SK-N-SH (cell line): ENCODE results near the gene C10orf88. TPM values are rescaled to one million over a fixed set of nuclear protein-coding genes. Genes with fewer than 3 reads are reported as not detected.

Experiments used
- CTCF ChIA-PET: fragments of 300-600, 350-600 bp; formaldehyde crosslinking; extraction: SDS; loops from one replicate; lab custom pipeline; 2021; lab: Yijun Ruan, JAX
- POLR2A ChIA-PET: fragments of 350-600 bp; sonication (Branson Sonifier 250); formaldehyde crosslinking; extraction: SDS; loops from one replicate; lab custom pipeline; 2020; ENCODE audit warnings: antibody characterized with exemption, inconsistent platforms; lab: Yijun Ruan, JAX
- DNase-seq: peaks from one replicate; pipeline ENCODE4 v3.0.0; 2012
- H2AFZ ChIP-seq: fragments of 200-600 bp; sonication (generic); 2 replicates; pipeline ENCODE4 v1.8.1; 2016; ENCODE audit warnings: antibody characterized with exemption, mild to moderate bottlenecking, low read depth
- H3F3A ChIP-seq: fragments of 200-600 bp; sonication (generic); replicated peaks from 2 replicates; pipeline ENCODE3; 2016; ENCODE audit warnings: antibody characterized with exemption, mild to moderate bottlenecking; ENCODE audit not compliant: insufficient read depth
- H3K27ac ChIP-seq, 2 experiments: fragments of 200-500 bp in 1 of 2; fragments of 200-600 bp in 1 of 2; sonication (Bioruptor generic) in 1 of 2; sonication (generic), shearing (Covaris generic) in 1 of 2; 2 replicates each; pipeline versions ENCODE4 v1.5.1 to v1.6.1; 2014 to 2016; ENCODE audit warnings: low read depth in 2 of 2, inconsistent platforms in 1 of 2, low read length in 1 of 2, mild to moderate bottlenecking in 1 of 2, mixed read lengths in 1 of 2
- H3K27me3 ChIP-seq: fragments of 200-600 bp; sonication (generic), shearing (Covaris generic); 2 replicates; pipeline ENCODE4 v1.6.1; 2016; ENCODE audit warnings: mixed run types; ENCODE audit not compliant: insufficient read depth
- H3K36me3 ChIP-seq, 2 experiments: fragments of 200-500 bp in 1 of 2; fragments of 200-600 bp in 1 of 2; sonication (Bioruptor generic) in 1 of 2; sonication (generic) in 1 of 2; replicated peaks in 1 of 2; 2 replicates each; pipeline versions ENCODE3 to v1.5.1; 2014 to 2016; ENCODE audit warnings: low read length in 1 of 2, mild to moderate bottlenecking in 1 of 2; ENCODE audit not compliant: insufficient read depth in 2 of 2, control insufficient read depth in 1 of 2
- H3K4me1 ChIP-seq, 2 experiments: fragments of 200-500 bp in 1 of 2; fragments of 200-600 bp in 1 of 2; sonication (Bioruptor generic) in 1 of 2; sonication (generic), shearing (Covaris generic) in 1 of 2; 2 replicates each; pipeline versions ENCODE4 v1.5.1 to v1.6.1; 2014 to 2016; ENCODE audit warnings: low read depth in 1 of 2, low read length in 1 of 2, mixed run types in 1 of 2; ENCODE audit not compliant: insufficient read depth in 2 of 2, control insufficient read depth in 1 of 2
- H3K4me2 ChIP-seq: fragments of 200-600 bp; sonication (generic), shearing (Covaris generic); 2 replicates; pipeline ENCODE4 v1.6.1; 2017; ENCODE audit warnings: mixed run types
- H3K4me3 ChIP-seq, 2 experiments: fragments of 200-500 bp in 1 of 2; fragments of 200-600 bp in 1 of 2; sonication (Bioruptor generic) in 1 of 2; sonication (generic), shearing (Covaris generic) in 1 of 2; 2 replicates each; pipeline versions ENCODE4 v1.5.1 to v1.8.1; 2014 to 2016; ENCODE audit warnings: low read depth in 2 of 2, inconsistent platforms in 1 of 2, low read length in 1 of 2, mild to moderate bottlenecking in 1 of 2, mixed read lengths in 1 of 2, moderate library complexity in 1 of 2
- H3K79me2 ChIP-seq: fragments of 200-600 bp; sonication (generic); 2 replicates; pipeline ENCODE4 v1.8.1; 2017; ENCODE audit warnings: mild to moderate bottlenecking; ENCODE audit not compliant: insufficient read depth
- H3K9ac ChIP-seq: fragments of 200-600 bp; sonication (generic); 2 replicates; pipeline ENCODE4 v1.6.1; 2017; ENCODE audit warnings: mixed run types
- H3K9me2 ChIP-seq: fragments of 200-600 bp; sonication (generic); 2 replicates; pipeline ENCODE4 v1.6.1; 2017; ENCODE audit warnings: mixed run types
- H3K9me3 ChIP-seq: fragments of 200-600 bp; sonication (generic); 2 replicates; pipeline ENCODE4 v1.6.1; 2017; ENCODE audit warnings: mixed run types, mild to moderate bottlenecking, moderate library complexity
- H4K20me1 ChIP-seq: fragments of 200-600 bp; sonication (generic); 2 replicates; pipeline ENCODE4 v1.6.1; 2017; ENCODE audit warnings: mild to moderate bottlenecking, mixed run types; ENCODE audit not compliant: insufficient read depth
- CHD2 ChIP-seq: fragments of 150-350 bp; IDR thresholded peaks from 2 replicates; pipeline ENCODE4 v1.6.1; 2018; ENCODE audit warnings: low read length; ENCODE audit not compliant: partially characterized antibody
- EZH2phosphoT487 ChIP-seq: fragments of 200-600 bp; sonication (generic); IDR thresholded peaks from 2 replicates; pipeline ENCODE4 v1.6.1; 2017; ENCODE audit warnings: low read depth, mixed run types, mild to moderate bottlenecking, antibody characterized with exemption, moderate library complexity, borderline replicate concordance
- FOSL2 ChIP-seq: IDR thresholded peaks from 2 replicates; pipeline ENCODE4 v1.4.0; 2012; ENCODE audit warnings: low read depth, mild to moderate bottlenecking, moderate library complexity, borderline replicate concordance
- GATA2 ChIP-seq: sonication (generic); formaldehyde crosslinking; IDR thresholded peaks from 2 replicates; pipeline ENCODE4 v1.5.0; 2020; ENCODE audit warnings: mild to moderate bottlenecking, missing genetic modification reagents
- MXI1 ChIP-seq: IDR thresholded peaks from 2 replicates; pipeline ENCODE4 v1.6.1; 2012; ENCODE audit warnings: mild to moderate bottlenecking, low read depth, low read length, improper control_type of control experiment
- SIN3A ChIP-seq: IDR thresholded peaks from 2 replicates; pipeline ENCODE4 v1.6.1; 2012; ENCODE audit warnings: low read depth, mild to moderate bottlenecking, low read length, moderate library complexity, borderline replicate concordance
- TAF1 ChIP-seq: IDR thresholded peaks from 2 replicates; pipeline ENCODE4 v1.6.1; 2012; ENCODE audit warnings: low read depth, mild to moderate bottlenecking, low read length, moderate library complexity, borderline replicate concordance
- TCF12 ChIP-seq: IDR thresholded peaks from 2 replicates; pipeline ENCODE4 v1.4.0; 2012
- TEAD4 ChIP-seq: IDR thresholded peaks from 2 replicates; pipeline ENCODE4 v1.4.0; 2012; ENCODE audit warnings: mild to moderate bottlenecking, borderline replicate concordance; ENCODE audit not compliant: insufficient read depth
- YY1 ChIP-seq: IDR thresholded peaks from 2 replicates; pipeline ENCODE4 v1.4.0; 2012; ENCODE audit warnings: low read depth, mild to moderate bottlenecking
- WGBS: methylation state at CpG from one replicate; pipeline ENCODE4 v1.1.6; 2017; ENCODE audit warnings: low lambda C conversion rate; 5-methylcytosine and 5-hydroxymethylcytosine counted together
- polyA plus RNA-seq, 3 experiments: library from polyadenylated mRNA; depleted of rRNA; stranded (reverse); fragments of >200 nt; gene quantifications; 2 replicates each; pipeline ENCODE4 v1.2.3, GENCODE V29; 2012
- TF ChIP-seq, protein P1 (sequence below): IDR thresholded peaks from 2 replicates; pipeline ENCODE4 v1.4.0; 2012; ENCODE audit warnings: low read depth, borderline replicate concordance
- TF ChIP-seq, protein P2 (sequence below): IDR thresholded peaks from 2 replicates; pipeline ENCODE4 v1.4.0; 2012; ENCODE audit warnings: low read depth, borderline replicate concordance
- TF ChIP-seq, protein P3 (sequence below): fragments of 200-600 bp; sonication (generic); IDR thresholded peaks from 2 replicates; pipeline ENCODE4 v1.6.1; 2017; ENCODE audit warnings: antibody characterized with exemption, mild to moderate bottlenecking, moderate library complexity
- TF ChIP-seq, protein P4 (sequence below): IDR thresholded peaks from 2 replicates; pipeline ENCODE4 v1.4.0; 2012; ENCODE audit warnings: low read depth

C10orf88 gene
- polyA plus RNA-seq, 1 of the 3 experiments (the other 2 are of a cell fraction): 2.7 TPM

DNA sequence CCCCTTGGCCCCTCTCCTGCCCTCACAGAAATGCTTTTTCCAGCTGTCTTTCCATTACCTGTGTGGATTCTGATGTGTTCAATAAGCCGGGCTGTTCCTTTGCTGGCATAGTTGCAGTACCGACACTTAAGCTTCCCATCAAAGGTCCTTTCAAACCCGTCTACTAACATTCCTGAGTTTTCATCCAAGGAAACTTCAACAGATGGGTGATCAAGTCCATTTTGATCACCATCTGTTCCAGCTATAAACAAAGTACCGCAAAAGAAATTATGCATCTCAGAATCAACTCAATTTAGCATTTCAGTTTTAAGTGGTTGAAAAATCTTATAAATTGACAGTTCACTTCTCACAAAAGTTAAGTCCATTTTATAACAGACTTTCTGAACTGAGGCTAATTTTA lies 41.9 kb upstream of the C10orf88 start:
- WGBS: 91% methylated on average over 4 of the region's 4 CpGs
- H3K27ac ChIP-seq: no peak overlapping the region
- H4K20me1 ChIP-seq: no peaks in the 10 kb centered on the region
- no peaks in the 10 kb centered on the region for H3K9me3 ChIP-seq
- no peak overlapping the region for H3K4me3 ChIP-seq
- H3K4me1 ChIP-seq: no peaks in the 10 kb centered on the region
- peaks cover 24% of the 10 kb centered on the region for H3K79me2 ChIP-seq
- DNase-seq: no peak
- H3K36me3 ChIP-seq: peaks cover 40 to 66% of the 10 kb centered on the region in 2 experiments
- H3K4me2 ChIP-seq: no peak overlapping the region
- H3K9ac ChIP-seq: no peak overlapping the region
- ChIA-PET POLR2A (no interaction called here), CTCF (interaction anchor here (2.9 kb wide), 1 partner anchor 13 kb away, joined by 15 read pairs; no protein-coding TSS in a partner anchor)
- TF ChIP-seq CHD2 (no peak), GATA2 (CRISPR knock-in tag) (no peak), EZH2phosphoT487 (no peak), TCF12 (no peak), TEAD4 (no peak), SIN3A (no peak), MXI1 (no peak), YY1 (no peak), TAF1 (no peak), FOSL2 (no peak)
- TF ChIP-seq, protein P1, sequence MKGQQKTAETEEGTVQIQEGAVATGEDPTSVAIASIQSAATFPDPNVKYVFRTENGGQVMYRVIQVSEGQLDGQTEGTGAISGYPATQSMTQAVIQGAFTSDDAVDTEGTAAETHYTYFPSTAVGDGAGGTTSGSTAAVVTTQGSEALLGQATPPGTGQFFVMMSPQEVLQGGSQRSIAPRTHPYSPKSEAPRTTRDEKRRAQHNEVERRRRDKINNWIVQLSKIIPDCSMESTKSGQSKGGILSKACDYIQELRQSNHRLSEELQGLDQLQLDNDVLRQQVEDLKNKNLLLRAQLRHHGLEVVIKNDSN: no peak
- TF ChIP-seq, protein P2, sequence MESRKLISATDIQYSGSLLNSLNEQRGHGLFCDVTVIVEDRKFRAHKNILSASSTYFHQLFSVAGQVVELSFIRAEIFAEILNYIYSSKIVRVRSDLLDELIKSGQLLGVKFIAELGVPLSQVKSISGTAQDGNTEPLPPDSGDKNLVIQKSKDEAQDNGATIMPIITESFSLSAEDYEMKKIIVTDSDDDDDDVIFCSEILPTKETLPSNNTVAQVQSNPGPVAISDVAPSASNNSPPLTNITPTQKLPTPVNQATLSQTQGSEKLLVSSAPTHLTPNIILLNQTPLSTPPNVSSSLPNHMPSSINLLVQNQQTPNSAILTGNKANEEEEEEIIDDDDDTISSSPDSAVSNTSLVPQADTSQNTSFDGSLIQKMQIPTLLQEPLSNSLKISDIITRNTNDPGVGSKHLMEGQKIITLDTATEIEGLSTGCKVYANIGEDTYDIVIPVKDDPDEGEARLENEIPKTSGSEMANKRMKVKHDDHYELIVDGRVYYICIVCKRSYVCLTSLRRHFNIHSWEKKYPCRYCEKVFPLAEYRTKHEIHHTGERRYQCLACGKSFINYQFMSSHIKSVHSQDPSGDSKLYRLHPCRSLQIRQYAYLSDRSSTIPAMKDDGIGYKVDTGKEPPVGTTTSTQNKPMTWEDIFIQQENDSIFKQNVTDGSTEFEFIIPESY: no peak
- TF ChIP-seq, protein P3, sequence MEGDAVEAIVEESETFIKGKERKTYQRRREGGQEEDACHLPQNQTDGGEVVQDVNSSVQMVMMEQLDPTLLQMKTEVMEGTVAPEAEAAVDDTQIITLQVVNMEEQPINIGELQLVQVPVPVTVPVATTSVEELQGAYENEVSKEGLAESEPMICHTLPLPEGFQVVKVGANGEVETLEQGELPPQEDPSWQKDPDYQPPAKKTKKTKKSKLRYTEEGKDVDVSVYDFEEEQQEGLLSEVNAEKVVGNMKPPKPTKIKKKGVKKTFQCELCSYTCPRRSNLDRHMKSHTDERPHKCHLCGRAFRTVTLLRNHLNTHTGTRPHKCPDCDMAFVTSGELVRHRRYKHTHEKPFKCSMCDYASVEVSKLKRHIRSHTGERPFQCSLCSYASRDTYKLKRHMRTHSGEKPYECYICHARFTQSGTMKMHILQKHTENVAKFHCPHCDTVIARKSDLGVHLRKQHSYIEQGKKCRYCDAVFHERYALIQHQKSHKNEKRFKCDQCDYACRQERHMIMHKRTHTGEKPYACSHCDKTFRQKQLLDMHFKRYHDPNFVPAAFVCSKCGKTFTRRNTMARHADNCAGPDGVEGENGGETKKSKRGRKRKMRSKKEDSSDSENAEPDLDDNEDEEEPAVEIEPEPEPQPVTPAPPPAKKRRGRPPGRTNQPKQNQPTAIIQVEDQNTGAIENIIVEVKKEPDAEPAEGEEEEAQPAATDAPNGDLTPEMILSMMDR: no peak
- TF ChIP-seq, protein P4, sequence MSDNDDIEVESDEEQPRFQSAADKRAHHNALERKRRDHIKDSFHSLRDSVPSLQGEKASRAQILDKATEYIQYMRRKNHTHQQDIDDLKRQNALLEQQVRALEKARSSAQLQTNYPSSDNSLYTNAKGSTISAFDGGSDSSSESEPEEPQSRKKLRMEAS: no peak
- H2AFZ ChIP-seq: no peak overlapping the region
- no peaks in the 10 kb centered on the region for H3K27me3 ChIP-seq
- H3F3A ChIP-seq: peaks cover 11% of the 10 kb centered on the region
- no peaks in the 10 kb centered on the region for H3K9me2 ChIP-seq
